ENCODE data around the gene PLXNB1.

PLXNB1 gene

DNA sequence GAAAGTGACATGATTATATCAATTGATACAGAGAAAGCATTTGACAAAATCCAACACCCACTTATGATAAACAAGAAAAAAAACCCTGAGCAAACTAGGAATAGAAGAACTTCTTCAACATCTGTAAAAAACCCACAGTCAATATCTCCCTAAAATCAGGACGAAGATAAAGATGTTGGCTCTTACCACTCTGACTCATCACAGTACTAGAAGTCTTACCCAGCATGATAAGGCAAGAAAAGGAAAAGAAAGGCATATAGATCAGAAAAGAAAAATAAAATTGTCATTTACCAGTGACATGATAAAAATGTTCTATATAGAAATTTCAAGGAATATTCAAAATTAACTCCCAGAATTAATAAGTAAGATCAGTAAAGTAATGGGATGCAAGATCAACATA lies 65.0 kb downstream of the PLXNB1 start:
- no peak for DNase-seq

DNA sequence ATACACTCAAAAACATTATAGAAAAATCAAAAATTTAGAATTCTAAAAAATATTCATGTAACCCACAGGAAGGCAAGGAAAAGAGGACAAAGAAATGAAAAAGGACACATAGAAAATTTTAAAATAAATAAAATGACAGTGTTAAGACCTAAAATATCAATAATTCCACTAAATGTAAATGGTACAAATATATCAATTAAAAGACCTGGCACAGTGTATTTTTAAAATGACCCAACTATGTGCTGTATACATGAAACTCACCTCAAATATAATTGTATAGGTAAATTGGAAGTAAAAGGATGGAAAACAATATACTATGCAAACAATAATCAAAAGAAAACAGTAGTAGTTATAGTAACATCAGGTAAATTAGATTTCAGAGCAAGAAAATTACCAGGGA lies 68.0 kb downstream of the PLXNB1 start:
- no peak for DNase-seq

DNA sequence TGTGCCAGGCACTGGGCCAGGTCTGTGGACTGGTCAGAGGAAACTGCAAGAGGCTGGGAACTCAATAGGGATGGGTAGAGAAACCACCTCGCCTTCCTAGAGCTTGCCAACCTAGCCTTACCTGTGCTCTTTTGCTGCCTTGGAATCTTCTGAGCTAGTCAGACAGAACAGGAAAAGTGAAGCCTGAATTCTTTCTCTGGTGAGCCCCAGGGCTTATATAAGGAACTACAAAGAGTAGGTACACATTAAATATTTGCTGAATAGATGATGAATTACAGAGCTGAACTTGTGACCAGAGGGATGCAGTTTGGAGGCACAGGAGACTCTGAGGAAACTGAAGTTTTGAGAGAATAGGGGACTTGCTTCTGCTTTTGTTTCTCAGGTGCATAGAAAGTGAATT lies 73.5 kb downstream of the PLXNB1 start:
- DNase-seq, result no peak

DNA sequence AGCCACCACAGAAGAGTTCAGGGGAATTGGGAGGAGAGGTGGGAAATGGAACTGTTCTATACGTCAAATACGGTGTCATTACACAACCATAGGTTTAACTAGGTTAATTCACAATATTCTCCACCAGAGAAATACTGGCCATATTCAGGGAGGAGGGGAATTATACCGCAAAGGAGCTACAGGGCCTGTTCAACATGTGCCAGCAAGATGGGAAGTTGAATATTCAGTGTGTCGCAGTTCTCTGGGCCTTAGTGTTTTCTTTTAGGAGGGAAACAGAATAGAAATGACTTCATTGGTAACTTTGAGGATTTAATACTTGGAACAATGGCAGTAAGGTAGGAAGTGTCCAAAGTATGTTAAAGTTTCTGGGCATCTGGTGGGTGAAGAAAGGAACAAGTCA lies 75.9 kb downstream of the PLXNB1 start:
- DNase-seq, result no peak
